Smooth muscle cell (in vitro differentiated cells): ENCODE results near the gene THG1L. TPM values are rescaled to one million over a fixed set of nuclear protein-coding genes. Genes with fewer than 3 reads are reported as not detected.

ENCODE experiments used
- DNase-seq: peaks from one replicate; lab custom pipeline; 2025; ENCODE audit not compliant: unreplicated experiment; lab: John Stamatoyannopoulos, UW
- H2AFZ ChIP-seq: fragments of 200-600 bp; sonication (generic); 2 replicates; pipeline ENCODE4 v1.6.0; 2016; ENCODE audit warnings: antibody characterized with exemption, low read depth, mild to moderate bottlenecking
- H3F3A ChIP-seq: fragments of 200-600 bp; sonication (generic); 2 replicates; pipeline ENCODE4 v1.6.0; 2017; ENCODE audit warnings: antibody characterized with exemption, low read depth
- H3K27ac ChIP-seq: fragments of 200-600 bp; sonication (generic); 2 replicates; pipeline ENCODE4 v1.5.1; 2016; ENCODE audit warnings: low read depth, mild to moderate bottlenecking
- H3K27me3 ChIP-seq: fragments of 200-600 bp; sonication (generic); 2 replicates; pipeline ENCODE4 v1.6.1; 2016; ENCODE audit warnings: low read depth, mild to moderate bottlenecking
- H3K36me3 ChIP-seq: fragments of 200-600 bp; sonication (generic); 2 replicates; pipeline ENCODE4 v1.5.1; 2016; ENCODE audit warnings: low read depth
- H3K4me1 ChIP-seq: fragments of 200-600 bp; sonication (generic); 2 replicates; pipeline ENCODE4 v1.5.1; 2016; ENCODE audit warnings: low read depth
- H3K4me2 ChIP-seq: fragments of 200-600 bp; sonication (generic); 2 replicates; pipeline ENCODE4 v1.6.0; 2016; ENCODE audit warnings: mild to moderate bottlenecking
- H3K4me3 ChIP-seq: fragments of 200-600 bp; sonication (generic); 2 replicates; pipeline ENCODE4 v1.5.1; 2016; ENCODE audit warnings: mild to moderate bottlenecking
- H3K79me2 ChIP-seq: fragments of 200-600 bp; sonication (generic); 2 replicates; pipeline ENCODE4 v1.6.0; 2016; ENCODE audit warnings: low read depth, mild to moderate bottlenecking
- H3K9ac ChIP-seq: fragments of 200-600 bp; sonication (generic); 2 replicates; pipeline ENCODE4 v1.6.0; 2016; ENCODE audit warnings: low read depth
- H3K9me3 ChIP-seq: fragments of 200-600 bp; sonication (generic); replicated peaks from 2 replicates; pipeline ENCODE4 v1.5.1; 2016; ENCODE audit warnings: low read depth
- H4K20me1 ChIP-seq: fragments of 200-600 bp; sonication (generic); 2 replicates; pipeline ENCODE4 v1.6.0; 2016; ENCODE audit warnings: low read depth
- CTCF ChIP-seq: fragments of 200-600 bp; sonication (generic); IDR thresholded peaks from 2 replicates; pipeline ENCODE4 v1.5.1; 2017; ENCODE audit warnings: borderline replicate concordance, mild to moderate bottlenecking, antibody characterized with exemption; ENCODE audit not compliant: insufficient read depth, poor library complexity, severe bottlenecking
- WGBS: methylation state at CpG from one replicate; pipeline ENCODE4 v1.1.7; 2016; ENCODE audit warnings: low lambda C conversion rate; 5-methylcytosine and 5-hydroxymethylcytosine counted together
- polyA plus RNA-seq: library from polyadenylated mRNA; unstranded; fragments of >200 nt; fragmentation: Nextera tagmentation; extraction: Ambion mirVana; gene quantifications from 2 replicates; pipeline ENCODE4 v1.2.1, GENCODE V29; 2016
- total RNA-seq: library from RNA; depleted of rRNA; stranded (reverse); fragments of >200 nt; gene quantifications from 2 replicates; pipeline ENCODE4 v1.2.3, GENCODE V29; 2014

Gene THG1L
- total and polyA plus RNA-seq, 2 experiments from 2014 or later: 4.4 to 6.5 TPM

- Histone ChIP-seq H3K9ac (no peak overlapping the region), H3K4me1 (peaks cover 4% of the 10 kb centered on the region), H3F3A (peaks cover 5% of the 10 kb centered on the region), H2AFZ (no peak overlapping the region), H3K27me3 (no peaks in the 10 kb centered on the region), H3K4me2 (no peak overlapping the region), H3K36me3 (no peaks in the 10 kb centered on the region), H3K79me2 (no peaks in the 10 kb centered on the region), H3K27ac (no peak overlapping the region), H4K20me1 (no peaks in the 10 kb centered on the region), H3K4me3 (no peak overlapping the region), H3K9me3 (no peaks in the 10 kb centered on the region)
- no peak for DNase-seq
- TF ChIP-seq CTCF: no peak
These were observed 1.4 kb upstream of the THG1L start for GRCh38 chr5:157729858-157730257.

- WGBS: 21% methylated on average over 5 of the region's 5 CpGs
- Histone ChIP-seq H3K36me3 (no peaks in the 10 kb centered on the region), H3K79me2 (no peaks in the 10 kb centered on the region), H3K4me2 (peak overlapping the region; percentile 86), H2AFZ (peak overlapping the region; percentile 89), H3K27me3 (no peaks in the 10 kb centered on the region), H3F3A (peaks cover 5% of the 10 kb centered on the region), H3K9me3 (no peaks in the 10 kb centered on the region), H3K4me1 (peaks cover 4% of the 10 kb centered on the region), H3K27ac (peak overlapping the region; percentile 75), H3K9ac (peak overlapping the region; percentile 76), H3K4me3 (peak overlapping the region; percentile 73), H4K20me1 (no peaks in the 10 kb centered on the region)
- no peak for TF ChIP-seq CTCF
- no peak for DNase-seq
These were observed 334 bp upstream of the THG1L start for GRCh38 chr5:157730900-157731271.

- Histone ChIP-seq H3K9ac (no peak overlapping the region), H3K27me3 (no peaks in the 10 kb centered on the region), H3F3A (peaks cover 5% of the 10 kb centered on the region), H3K79me2 (no peaks in the 10 kb centered on the region), H3K36me3 (no peaks in the 10 kb centered on the region), H3K4me2 (peak overlapping the region; percentile 86), H2AFZ (no peak overlapping the region), H3K4me3 (peak overlapping the region; percentile 73), H4K20me1 (no peaks in the 10 kb centered on the region), H3K27ac (peak overlapping the region; percentile 75), H3K9me3 (no peaks in the 10 kb centered on the region), H3K4me1 (peaks cover 4% of the 10 kb centered on the region)
- WGBS: 91% methylated on average over 5 of the region's 5 CpGs
- DNase-seq: no peak
- TF ChIP-seq CTCF: no peak
These were observed 902 bp downstream of the THG1L start for GRCh38 chr5:157732130-157732514.

- no peak for DNase-seq
These were observed 1.5 kb downstream of the THG1L start for GRCh38 chr5:157732596-157733262.

More at GRCh38 chr5:157732596-157733262, 1.5 kb downstream of the THG1L start:
- peak overlapping the region; percentile 75 for H3K27ac ChIP-seq
- TF ChIP-seq CTCF: no peak
- H3K4me2 ChIP-seq: no peak overlapping the region
- no peaks in the 10 kb centered on the region for H4K20me1 ChIP-seq
- H3K9me3 ChIP-seq: no peaks in the 10 kb centered on the region
- H3K9ac ChIP-seq: no peak overlapping the region
- H2AFZ ChIP-seq: no peak overlapping the region
- peaks cover 4% of the 10 kb centered on the region for H3K4me1 ChIP-seq
- 83% methylated on average over 8 of the region's 8 CpGs for WGBS
- H3K27me3 ChIP-seq: no peaks in the 10 kb centered on the region
- H3K36me3 ChIP-seq: peaks cover 4% of the 10 kb centered on the region
- H3F3A ChIP-seq: peaks cover 5% of the 10 kb centered on the region
- H3K4me3 ChIP-seq: no peak overlapping the region
- no peaks in the 10 kb centered on the region for H3K79me2 ChIP-seq
